ENCODE results near the gene TAC4.

DNA sequence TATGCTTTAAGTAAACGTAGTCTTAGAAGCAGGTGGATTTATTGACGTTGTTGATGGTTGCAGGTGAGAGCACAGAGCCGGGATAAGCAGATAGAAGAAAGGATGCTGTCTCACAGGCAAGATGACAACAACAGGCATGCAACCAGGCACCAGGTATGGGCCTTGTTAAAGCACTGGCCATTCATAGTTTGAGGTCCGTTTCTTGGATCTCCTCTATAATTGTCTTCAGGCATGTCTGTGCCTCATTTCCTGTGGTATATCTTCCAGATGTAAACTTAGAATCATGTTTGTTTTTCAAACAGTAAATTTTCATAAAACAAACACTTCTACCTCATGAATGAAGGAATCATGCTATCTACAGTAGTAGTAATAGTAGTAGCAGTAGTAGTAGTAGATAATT, 38.8 kb downstream of the TAC4 start:
- TF ChIP-seq, protein P1, sequence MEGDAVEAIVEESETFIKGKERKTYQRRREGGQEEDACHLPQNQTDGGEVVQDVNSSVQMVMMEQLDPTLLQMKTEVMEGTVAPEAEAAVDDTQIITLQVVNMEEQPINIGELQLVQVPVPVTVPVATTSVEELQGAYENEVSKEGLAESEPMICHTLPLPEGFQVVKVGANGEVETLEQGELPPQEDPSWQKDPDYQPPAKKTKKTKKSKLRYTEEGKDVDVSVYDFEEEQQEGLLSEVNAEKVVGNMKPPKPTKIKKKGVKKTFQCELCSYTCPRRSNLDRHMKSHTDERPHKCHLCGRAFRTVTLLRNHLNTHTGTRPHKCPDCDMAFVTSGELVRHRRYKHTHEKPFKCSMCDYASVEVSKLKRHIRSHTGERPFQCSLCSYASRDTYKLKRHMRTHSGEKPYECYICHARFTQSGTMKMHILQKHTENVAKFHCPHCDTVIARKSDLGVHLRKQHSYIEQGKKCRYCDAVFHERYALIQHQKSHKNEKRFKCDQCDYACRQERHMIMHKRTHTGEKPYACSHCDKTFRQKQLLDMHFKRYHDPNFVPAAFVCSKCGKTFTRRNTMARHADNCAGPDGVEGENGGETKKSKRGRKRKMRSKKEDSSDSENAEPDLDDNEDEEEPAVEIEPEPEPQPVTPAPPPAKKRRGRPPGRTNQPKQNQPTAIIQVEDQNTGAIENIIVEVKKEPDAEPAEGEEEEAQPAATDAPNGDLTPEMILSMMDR (IDR thresholded peaks at IDR 0.05 in 2 of 3, conservative IDR thresholded peaks at IDR 0.05 in 1 of 3; ENCODE audit: insufficient read depth in 2 of 3, low read depth in 1 of 3, low read length in 3 of 3): no peak
- TF ChIP-seq FOXA1 (IDR thresholded peaks at IDR 0.05; ENCODE audit: borderline replicate concordance): no peak
- TF ChIP-seq MIER1 (IDR thresholded peaks at IDR 0.05; ENCODE audit: low read depth): no peak
- no peak for TF ChIP-seq ZFPM2 (CRISPR knock-in tag; IDR thresholded peaks at IDR 0.05)
- no peak for TF ChIP-seq MXI1 (IDR thresholded peaks at IDR 0.05; ENCODE audit: low read depth, low read length)
- TF ChIP-seq ZFP36 (IDR thresholded peaks at IDR 0.05; ENCODE audit: low read depth, low read length, partially characterized antibody): no peak
- TF ChIP-seq HNRNPLL (IDR thresholded peaks at IDR 0.05; ENCODE audit: low read depth, low read length, poor library complexity, severe bottlenecking): no peak
- no peak for TF ChIP-seq ETS2 (tag; IDR thresholded peaks at IDR 0.05; ENCODE audit: borderline replicate concordance, poor library complexity, severe bottlenecking)

All from K562 (cell line).